ENCODE data around the gene ZDHHC4. TPM values are rescaled to one million over a fixed set of nuclear protein-coding genes. Genes with fewer than 3 reads are reported as not detected.

The ZDHHC4 gene
- total and polyA plus RNA-seq, 2 of the 8 experiments (the other 6 are each of a cell fraction or from before 2014, with no cell fraction given), result 50.2 to 171 TPM

- TF ChIP-seq FOSL1 (IDR thresholded peaks at IDR 0.05; ENCODE audit: insufficient read depth, low read depth, low read length) (no peak), NRF1 (IDR thresholded peaks at IDR 0.05; ENCODE audit: low read depth, low read length) (no peak), YY1 (IDR thresholded peaks at IDR 0.05; ENCODE audit: low read depth, low read length) (peak; percentile 59; the same call in 1 of the 2 replicates), E2F6 (IDR thresholded peaks at IDR 0.05) (no peak), BRCA1 (IDR thresholded peaks at IDR 0.05; ENCODE audit: low read depth, low read length) (no peak)
- TF ChIP-seq, protein P1, sequence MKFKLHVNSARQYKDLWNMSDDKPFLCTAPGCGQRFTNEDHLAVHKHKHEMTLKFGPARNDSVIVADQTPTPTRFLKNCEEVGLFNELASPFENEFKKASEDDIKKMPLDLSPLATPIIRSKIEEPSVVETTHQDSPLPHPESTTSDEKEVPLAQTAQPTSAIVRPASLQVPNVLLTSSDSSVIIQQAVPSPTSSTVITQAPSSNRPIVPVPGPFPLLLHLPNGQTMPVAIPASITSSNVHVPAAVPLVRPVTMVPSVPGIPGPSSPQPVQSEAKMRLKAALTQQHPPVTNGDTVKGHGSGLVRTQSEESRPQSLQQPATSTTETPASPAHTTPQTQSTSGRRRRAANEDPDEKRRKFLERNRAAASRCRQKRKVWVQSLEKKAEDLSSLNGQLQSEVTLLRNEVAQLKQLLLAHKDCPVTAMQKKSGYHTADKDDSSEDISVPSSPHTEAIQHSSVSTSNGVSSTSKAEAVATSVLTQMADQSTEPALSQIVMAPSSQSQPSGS (IDR thresholded peaks at IDR 0.05; ENCODE audit: low read length), result peak; percentile 95
- TF ChIP-seq, protein P2, sequence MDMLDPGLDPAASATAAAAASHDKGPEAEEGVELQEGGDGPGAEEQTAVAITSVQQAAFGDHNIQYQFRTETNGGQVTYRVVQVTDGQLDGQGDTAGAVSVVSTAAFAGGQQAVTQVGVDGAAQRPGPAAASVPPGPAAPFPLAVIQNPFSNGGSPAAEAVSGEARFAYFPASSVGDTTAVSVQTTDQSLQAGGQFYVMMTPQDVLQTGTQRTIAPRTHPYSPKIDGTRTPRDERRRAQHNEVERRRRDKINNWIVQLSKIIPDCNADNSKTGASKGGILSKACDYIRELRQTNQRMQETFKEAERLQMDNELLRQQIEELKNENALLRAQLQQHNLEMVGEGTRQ (IDR thresholded peaks at IDR 0.05; ENCODE audit: low read length), result no peak
Measured at GRCh38 chr7:6553448-6554044, 23.7 kb upstream of the ZDHHC4 start (continued).

Data from H1 (cell line).